K562 (cell line): ENCODE data around the gene VTI1B. TPM values are rescaled to one million over a fixed set of nuclear protein-coding genes. Genes with fewer than 3 reads are reported as not detected.

Experiments used
- DMBX1 ChIP-seq: fragments of 250-450 bp; sonication (Bioruptor Pico); IDR thresholded peaks from 2 replicates; pipeline ENCODE4 v1.8.0; 2022; ENCODE audit warnings: inconsistent platforms, mild to moderate bottlenecking, moderate library complexity, borderline replicate concordance
- FOSL1 ChIP-seq: fragments of 200-800 bp; sonication (Bioruptor generic); conservative IDR thresholded peaks from 2 replicates; pipeline ENCODE4 v1.6.1; 2016; ENCODE audit warnings: missing genetic modification characterization, missing compliant biosample characterization
- GTF2F1 ChIP-seq: IDR thresholded peaks from 2 replicates; pipeline ENCODE4 v1.6.1; 2011; ENCODE audit warnings: low read depth, low read length, improper control_type of control experiment
- MCM2 ChIP-seq: fragments of 450-650 bp; IDR thresholded peaks from 2 replicates; pipeline ENCODE4 v1.6.1; 2017; ENCODE audit warnings: low read depth, mild to moderate bottlenecking
- NCOA1 ChIP-seq: fragments of 450-650 bp; IDR thresholded peaks from 2 replicates; pipeline ENCODE4 v1.6.1; 2016; ENCODE audit warnings: low read depth
- PHF21A ChIP-seq: fragments of 450-650 bp; IDR thresholded peaks from 2 replicates; pipeline ENCODE4 v1.6.1; 2017; ENCODE audit warnings: low read depth, borderline replicate concordance
- RAD21 ChIP-seq, 2 experiments: fragments of 250-450 bp in 1 of 2; fragments of 450-650 bp in 1 of 2; sonication (Bioruptor Pico) in 1 of 2; formaldehyde crosslinking in 1 of 2; IDR thresholded peaks in 1 of 2; conservative IDR thresholded peaks in 1 of 2; 2 replicates each; pipeline versions ENCODE4 v1.4.0 to v1.8.0; 2020 to 2022; ENCODE audit warnings: mild to moderate bottlenecking in 2 of 2, moderate library complexity in 1 of 2
- SIN3B ChIP-seq: fragments of 450-650 bp; IDR thresholded peaks from 2 replicates; pipeline ENCODE4 v1.6.1; 2017; ENCODE audit warnings: low read depth, mild to moderate bottlenecking, moderate library complexity
- SPI1 ChIP-seq: IDR thresholded peaks from 2 replicates; pipeline ENCODE4 v1.6.1; 2011; ENCODE audit warnings: low read depth, low read length, control low read depth, borderline replicate concordance
- SRSF3 ChIP-seq: fragments of 200-400 bp; formaldehyde crosslinking; IDR thresholded peaks from 2 replicates; pipeline ENCODE4 v1.6.1; 2016; ENCODE audit warnings: mild to moderate bottlenecking, low read length, moderate library complexity; ENCODE audit not compliant: insufficient read depth
- SUPT5H ChIP-seq: fragments of 450-650 bp; IDR thresholded peaks from 2 replicates; pipeline ENCODE4 v1.6.1; 2016
- TOE1 ChIP-seq, 2 experiments: fragments of 450-650 bp in 1 of 2; sonication (generic) in 1 of 2; formaldehyde crosslinking in 1 of 2; IDR thresholded peaks; 2 replicates each; pipeline versions ENCODE4 v1.7.1 to v1.8.0; 2016 to 2022; ENCODE audit warnings: borderline replicate concordance in 2 of 2, mild to moderate bottlenecking in 2 of 2, antibody characterized with exemption in 1 of 2, inconsistent platforms in 1 of 2, low read depth in 1 of 2, missing genetic modification reagents in 1 of 2, moderate library complexity in 1 of 2
- ZBED1 ChIP-seq: IDR thresholded peaks from 2 replicates; pipeline ENCODE4 v1.6.1; 2014
- ZBTB17 ChIP-seq: fragments of 450-650 bp; formaldehyde crosslinking; IDR thresholded peaks from 2 replicates; pipeline ENCODE4 v1.4.0; 2020; ENCODE audit warnings: mild to moderate bottlenecking
- ZNF134 ChIP-seq: fragments of 250-450 bp; sonication (Bioruptor Pico); conservative IDR thresholded peaks from 2 replicates; pipeline ENCODE4 v1.4.0; 2020
- ZNF436 ChIP-seq: fragments of 250-450, 450-650 bp; sonication (Bioruptor Pico); formaldehyde crosslinking; IDR thresholded peaks from 2 replicates; pipeline ENCODE4 v1.7.0; 2020; ENCODE audit warnings: mild to moderate bottlenecking
- ZNF444 ChIP-seq: fragments of 250-450 bp; sonication (Bioruptor Pico); IDR thresholded peaks from 2 replicates; pipeline ENCODE4 v1.4.0; 2020; ENCODE audit warnings: mild to moderate bottlenecking, moderate library complexity
- ZNF668 ChIP-seq: fragments of 250-450 bp; sonication (Bioruptor Pico); IDR thresholded peaks from 2 replicates; pipeline ENCODE4 v1.8.0; 2022; ENCODE audit warnings: mild to moderate bottlenecking, inconsistent platforms
- ZNF699 ChIP-seq: fragments of 250-450 bp; sonication (Bioruptor Pico); IDR thresholded peaks from 2 replicates; pipeline ENCODE4 v1.8.0; 2021; ENCODE audit warnings: mild to moderate bottlenecking, moderate library complexity; ENCODE audit not compliant: insufficient replicate concordance
- ZNF707 ChIP-seq: fragments of 250-450 bp; sonication (Bioruptor Pico); conservative IDR thresholded peaks from 2 replicates; pipeline ENCODE4 v1.8.0; 2022; ENCODE audit warnings: inconsistent platforms, mild to moderate bottlenecking, moderate library complexity
- ZNF764 ChIP-seq: fragments of 250-450 bp; sonication (Bioruptor Pico); IDR thresholded peaks from 2 replicates; pipeline ENCODE4 v1.4.0; 2020; ENCODE audit warnings: low read depth, mild to moderate bottlenecking, moderate library complexity
- ZNF778 ChIP-seq: fragments of 450-650 bp; formaldehyde crosslinking; IDR thresholded peaks from 2 replicates; pipeline ENCODE4 v1.4.0; 2020; ENCODE audit warnings: mild to moderate bottlenecking, moderate library complexity
- polyA plus RNA-seq, 8 experiments: library from polyadenylated mRNA; depleted of rRNA in 4 of 8; stranded (reverse) in 5 of 8; unstranded in 3 of 8; fragments of >200 nt; fragmentation: Nextera tagmentation in 2 of 8; fragmentation: Illumina TruSeq in 1 of 8; extraction: Ambion mirVana in 2 of 8; extraction: Trizol in 1 of 8; gene quantifications; 2 replicates each; pipeline versions ENCODE4 v1.2.1 to v1.2.3, GENCODE V29; 2011 to 2014; ENCODE audit warnings: inconsistent platforms in 1 of 8, missing spikeins in 1 of 8
- total RNA-seq, 7 experiments: library from RNA; depleted of rRNA in 6 of 7; stranded (reverse); fragments of >200 nt in 6 of 7; fragmentation: Illumina TruSeq in 2 of 7; extraction: Trizol in 2 of 7; gene quantifications; 2 replicates each; pipeline versions ENCODE4 v1.2.1 to v1.2.3, GENCODE V29; 2011 to 2021; ENCODE audit warnings: low replicate concordance in 1 of 7
- TF ChIP-seq, protein P1 (sequence below): sonication (generic); IDR thresholded peaks from 2 replicates; pipeline ENCODE4 v1.6.1; 2016
- TF ChIP-seq, protein P2 (sequence below): IDR thresholded peaks from 3 replicates; pipeline ENCODE4 v1.6.1; 2011; ENCODE audit warnings: borderline replicate concordance, mild to moderate bottlenecking; ENCODE audit not compliant: insufficient read length, insufficient read depth
- TF ChIP-seq, protein P3 (sequence below): fragments of 200-400 bp; formaldehyde crosslinking; IDR thresholded peaks from 2 replicates; pipeline ENCODE4 v1.6.1; 2017; ENCODE audit warnings: mild to moderate bottlenecking, low read depth, low read length, moderate library complexity
- TF ChIP-seq, protein P4 (sequence below): sonication (generic); formaldehyde crosslinking; IDR thresholded peaks from 2 replicates; pipeline ENCODE4 v1.9.0; 2022; ENCODE audit warnings: mild to moderate bottlenecking, missing genetic modification reagents

Gene VTI1B
- total and polyA plus RNA-seq, 9 of the 15 experiments (the other 6 are each of a cell fraction or from before 2014, with no cell fraction given), result 7.8 to 69.8 (median 50.1) TPM

DNA sequence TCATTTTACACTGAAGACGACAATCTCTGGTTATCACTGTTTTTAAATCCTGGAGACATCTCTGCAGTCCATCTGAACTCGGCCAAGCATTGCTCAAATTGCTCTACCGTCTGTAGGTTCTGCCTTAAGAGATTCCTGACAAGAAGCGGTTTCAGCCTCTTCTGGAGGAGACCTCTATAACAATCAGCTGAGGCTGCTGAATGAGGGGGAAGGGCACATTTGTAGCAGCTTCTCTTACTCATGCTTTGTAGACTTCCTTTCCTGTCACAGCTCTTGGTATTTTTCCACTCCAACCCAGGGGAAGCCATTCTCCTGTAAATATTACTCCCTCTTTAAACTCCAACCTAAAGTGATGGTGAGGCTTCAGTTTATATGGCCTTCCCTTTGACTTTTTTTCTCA lies 51.8 kb downstream of the VTI1B start (continued):
- TF ChIP-seq, protein P1, sequence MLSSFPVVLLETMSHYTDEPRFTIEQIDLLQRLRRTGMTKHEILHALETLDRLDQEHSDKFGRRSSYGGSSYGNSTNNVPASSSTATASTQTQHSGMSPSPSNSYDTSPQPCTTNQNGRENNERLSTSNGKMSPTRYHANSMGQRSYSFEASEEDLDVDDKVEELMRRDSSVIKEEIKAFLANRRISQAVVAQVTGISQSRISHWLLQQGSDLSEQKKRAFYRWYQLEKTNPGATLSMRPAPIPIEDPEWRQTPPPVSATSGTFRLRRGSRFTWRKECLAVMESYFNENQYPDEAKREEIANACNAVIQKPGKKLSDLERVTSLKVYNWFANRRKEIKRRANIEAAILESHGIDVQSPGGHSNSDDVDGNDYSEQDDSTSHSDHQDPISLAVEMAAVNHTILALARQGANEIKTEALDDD, result no peak
- 0 out of 2 replicates have a peak, but pooled peaks have one; percentile 20 for TF ChIP-seq SPI1
- no peak for TF ChIP-seq ZNF764 (CRISPR knock-in tag)
- no peak for TF ChIP-seq ZNF707 (CRISPR knock-in tag)
- peak; percentile 34 for TF ChIP-seq FOSL1 (tag)
- no peak for TF ChIP-seq ZNF778 (CRISPR knock-in tag)
- TF ChIP-seq SUPT5H, result no peak
- peak; percentile 55; the same call in 1 of the 2 replicates for TF ChIP-seq DMBX1 (CRISPR knock-in tag)
- TF ChIP-seq ZNF444 (CRISPR knock-in tag), result no peak
- TF ChIP-seq, protein P2, sequence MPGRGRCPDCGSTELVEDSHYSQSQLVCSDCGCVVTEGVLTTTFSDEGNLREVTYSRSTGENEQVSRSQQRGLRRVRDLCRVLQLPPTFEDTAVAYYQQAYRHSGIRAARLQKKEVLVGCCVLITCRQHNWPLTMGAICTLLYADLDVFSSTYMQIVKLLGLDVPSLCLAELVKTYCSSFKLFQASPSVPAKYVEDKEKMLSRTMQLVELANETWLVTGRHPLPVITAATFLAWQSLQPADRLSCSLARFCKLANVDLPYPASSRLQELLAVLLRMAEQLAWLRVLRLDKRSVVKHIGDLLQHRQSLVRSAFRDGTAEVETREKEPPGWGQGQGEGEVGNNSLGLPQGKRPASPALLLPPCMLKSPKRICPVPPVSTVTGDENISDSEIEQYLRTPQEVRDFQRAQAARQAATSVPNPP, result no peak
- no peak for TF ChIP-seq ZNF134
- no peak for TF ChIP-seq ZBED1
- no peak for TF ChIP-seq ZNF699 (CRISPR knock-in tag)
- no peak for TF ChIP-seq GTF2F1
- TF ChIP-seq PHF21A, result no peak
- no peak for TF ChIP-seq NCOA1
- TF ChIP-seq SIN3B, result no peak
- TF ChIP-seq TOE1 (IDR thresholded peaks at IDR 0.05; ENCODE audit: borderline replicate concordance), result no peak
- TF ChIP-seq TOE1 (CRISPR knock-in tag; IDR thresholded peaks at IDR 0.05; ENCODE audit: borderline replicate concordance, low read depth), result no peak
- TF ChIP-seq MCM2, result no peak
- TF ChIP-seq, protein P3, sequence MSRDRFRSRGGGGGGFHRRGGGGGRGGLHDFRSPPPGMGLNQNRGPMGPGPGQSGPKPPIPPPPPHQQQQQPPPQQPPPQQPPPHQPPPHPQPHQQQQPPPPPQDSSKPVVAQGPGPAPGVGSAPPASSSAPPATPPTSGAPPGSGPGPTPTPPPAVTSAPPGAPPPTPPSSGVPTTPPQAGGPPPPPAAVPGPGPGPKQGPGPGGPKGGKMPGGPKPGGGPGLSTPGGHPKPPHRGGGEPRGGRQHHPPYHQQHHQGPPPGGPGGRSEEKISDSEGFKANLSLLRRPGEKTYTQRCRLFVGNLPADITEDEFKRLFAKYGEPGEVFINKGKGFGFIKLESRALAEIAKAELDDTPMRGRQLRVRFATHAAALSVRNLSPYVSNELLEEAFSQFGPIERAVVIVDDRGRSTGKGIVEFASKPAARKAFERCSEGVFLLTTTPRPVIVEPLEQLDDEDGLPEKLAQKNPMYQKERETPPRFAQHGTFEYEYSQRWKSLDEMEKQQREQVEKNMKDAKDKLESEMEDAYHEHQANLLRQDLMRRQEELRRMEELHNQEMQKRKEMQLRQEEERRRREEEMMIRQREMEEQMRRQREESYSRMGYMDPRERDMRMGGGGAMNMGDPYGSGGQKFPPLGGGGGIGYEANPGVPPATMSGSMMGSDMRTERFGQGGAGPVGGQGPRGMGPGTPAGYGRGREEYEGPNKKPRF, result no peak
- peak; percentile 73; the same call in 1 of the 2 replicates for TF ChIP-seq ZBTB17
- TF ChIP-seq SRSF3, result no peak
- TF ChIP-seq RAD21 (CRISPR knock-in tag; conservative IDR thresholded peaks at IDR 0.05 in 1 of 2, IDR thresholded peaks at IDR 0.05 in 1 of 2), result 0 out of 4 replicates have a peak, but pooled peaks of 1 of the 2 experiments have one; percentile 6
- TF ChIP-seq ZNF668 (CRISPR knock-in tag), result no peak
- TF ChIP-seq, protein P4, sequence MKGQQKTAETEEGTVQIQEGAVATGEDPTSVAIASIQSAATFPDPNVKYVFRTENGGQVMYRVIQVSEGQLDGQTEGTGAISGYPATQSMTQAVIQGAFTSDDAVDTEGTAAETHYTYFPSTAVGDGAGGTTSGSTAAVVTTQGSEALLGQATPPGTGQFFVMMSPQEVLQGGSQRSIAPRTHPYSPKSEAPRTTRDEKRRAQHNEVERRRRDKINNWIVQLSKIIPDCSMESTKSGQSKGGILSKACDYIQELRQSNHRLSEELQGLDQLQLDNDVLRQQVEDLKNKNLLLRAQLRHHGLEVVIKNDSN (CRISPR knock-in tag), result no peak
- no peak for TF ChIP-seq ZNF436 (CRISPR knock-in tag)
